GM12873 (cell line): ENCODE data around the gene PNRC1.
A peak's percentile ranks its signal among the peaks of the same experiment; 100 is the strongest.

Experiments
- CTCF ChIP-seq: IDR thresholded peaks from 2 replicates; pipeline ENCODE4 v1.5.1; 2012; ENCODE audit warnings: low read depth, mild to moderate bottlenecking, moderate library complexity, low read length, control low read depth; ENCODE audit not compliant: insufficient read depth; ENCODE audit errors: missing control alignments

The PNRC1 gene

GRCh38 chr6:89080281-89081128 lies at the start of gene PNRC1:
Gene PNRC1, plus strand, starts transcription at chr6:89080751. Its CDS starts 144 bp downstream, at chr6:89080895.
- TF ChIP-seq CTCF = no peak

GRCh38 chr6:89032599-89032998 lies 48.0 kb upstream of the PNRC1 start:
- peak; percentile 23 for TF ChIP-seq CTCF

GRCh38 chr6:89033461-89033860 lies 47.1 kb upstream of the PNRC1 start:
- no peak for TF ChIP-seq CTCF

GRCh38 chr6:89034586-89035251 lies 45.8 kb upstream of the PNRC1 start:
- no peak for TF ChIP-seq CTCF

GRCh38 chr6:89035252-89036101 lies 45.1 kb upstream of the PNRC1 start:
- no peak for TF ChIP-seq CTCF

- no peak for TF ChIP-seq CTCF
These were observed 43.2 kb upstream of the PNRC1 start for GRCh38 chr6:89037141-89037900.

GRCh38 chr6:89042664-89043063 lies 37.9 kb upstream of the PNRC1 start:
- TF ChIP-seq CTCF = no peak
